ENCODE results near the gene EDNRA. TPM values are rescaled to one million over a fixed set of nuclear protein-coding genes. Genes with fewer than 3 reads are reported as not detected.

Gene EDNRA
- total RNA-seq, 1 experiment from 2014 or later, result not detected

- H3K4me3 ChIP-seq, result no peak overlapping the region
- peak overlapping the region; percentile 58 for H3K27ac ChIP-seq
- no peaks in the 10 kb centered on the region for H4K20me1 ChIP-seq (ENCODE audit: insufficient read depth)
- no peaks in the 10 kb centered on the region for H3K9me2 ChIP-seq (ENCODE audit: insufficient read depth)
- H3K27me3 ChIP-seq (ENCODE audit: insufficient read depth, low read depth), result no peaks in the 10 kb centered on the region
- ChIA-PET CTCF (no interaction called here), POLR2A (ENCODE audit: unreplicated experiment) (interaction anchor here (0.9 kb wide), 1 partner anchor 18 kb away, joined by 10 read pairs; no protein-coding TSS in a partner anchor)
- peaks cover 6% of the 10 kb centered on the region; the same call in 1 of the 2 replicates for H3K9me3 ChIP-seq (ENCODE audit: insufficient read depth, low read depth)
- no peak overlapping the region for H2AFZ ChIP-seq
- peaks cover 37% of the 10 kb centered on the region for H3K4me1 ChIP-seq (replicated peaks; ENCODE audit: insufficient read depth)
- no peak for DNase-seq
- intact Hi-C loops (cut with micrococcal nuclease; ENCODE audit: unreplicated experiment), result loop anchor here (1.0 kb wide), 1 partner anchor 16 kb away; no protein-coding TSS in a partner anchor
- no peaks in the 10 kb centered on the region for H3K36me3 ChIP-seq (ENCODE audit: low read depth)
- TF ChIP-seq, protein P1, sequence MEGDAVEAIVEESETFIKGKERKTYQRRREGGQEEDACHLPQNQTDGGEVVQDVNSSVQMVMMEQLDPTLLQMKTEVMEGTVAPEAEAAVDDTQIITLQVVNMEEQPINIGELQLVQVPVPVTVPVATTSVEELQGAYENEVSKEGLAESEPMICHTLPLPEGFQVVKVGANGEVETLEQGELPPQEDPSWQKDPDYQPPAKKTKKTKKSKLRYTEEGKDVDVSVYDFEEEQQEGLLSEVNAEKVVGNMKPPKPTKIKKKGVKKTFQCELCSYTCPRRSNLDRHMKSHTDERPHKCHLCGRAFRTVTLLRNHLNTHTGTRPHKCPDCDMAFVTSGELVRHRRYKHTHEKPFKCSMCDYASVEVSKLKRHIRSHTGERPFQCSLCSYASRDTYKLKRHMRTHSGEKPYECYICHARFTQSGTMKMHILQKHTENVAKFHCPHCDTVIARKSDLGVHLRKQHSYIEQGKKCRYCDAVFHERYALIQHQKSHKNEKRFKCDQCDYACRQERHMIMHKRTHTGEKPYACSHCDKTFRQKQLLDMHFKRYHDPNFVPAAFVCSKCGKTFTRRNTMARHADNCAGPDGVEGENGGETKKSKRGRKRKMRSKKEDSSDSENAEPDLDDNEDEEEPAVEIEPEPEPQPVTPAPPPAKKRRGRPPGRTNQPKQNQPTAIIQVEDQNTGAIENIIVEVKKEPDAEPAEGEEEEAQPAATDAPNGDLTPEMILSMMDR (conservative IDR thresholded peaks at IDR 0.05), result no peak
- no peak for TF ChIP-seq EZH2 (IDR thresholded peaks at IDR 0.05; ENCODE audit: low read depth)
- H3K79me2 ChIP-seq (ENCODE audit: low read depth), result no peaks in the 10 kb centered on the region
- H3K4me2 ChIP-seq, result peak overlapping the region; percentile 26
- peaks cover 22% of the 10 kb centered on the region for H3F3A ChIP-seq (ENCODE audit: insufficient read depth, low read depth)
- no TSS peak for BruUV-seq (replicated peaks)
These were observed 100.9 kb downstream of the EDNRA start for GRCh38 chr4:147581606-147582350.

- Histone ChIP-seq H3K9me3 (ENCODE audit: insufficient read depth, low read depth) (peaks cover 6% of the 10 kb centered on the region; the same call in 1 of the 2 replicates), H3K79me2 (ENCODE audit: low read depth) (no peaks in the 10 kb centered on the region), H3K4me2 (peak overlapping the region; percentile 26), H3K27me3 (ENCODE audit: insufficient read depth, low read depth) (no peaks in the 10 kb centered on the region), H3K4me1 (replicated peaks; ENCODE audit: insufficient read depth) (peaks cover 32% of the 10 kb centered on the region), H4K20me1 (ENCODE audit: insufficient read depth) (no peaks in the 10 kb centered on the region), H3K27ac (peak overlapping the region; percentile 58), H3K9me2 (ENCODE audit: insufficient read depth) (no peaks in the 10 kb centered on the region), H3K36me3 (ENCODE audit: low read depth) (no peaks in the 10 kb centered on the region), H3K4me3 (no peak overlapping the region), H3F3A (ENCODE audit: insufficient read depth, low read depth) (peaks cover 15% of the 10 kb centered on the region), H2AFZ (no peak overlapping the region)
- no TSS peak for BruUV-seq (replicated peaks)
- DNase-seq, result peak; percentile 48 to 82
- ChIA-PET CTCF (no interaction called here), POLR2A (ENCODE audit: unreplicated experiment) (interaction anchor here (0.5 to 0.9 kb wide), 2 partner anchors 17 to 1407 kb away, joined by 3 to 10 read pairs; no protein-coding TSS in a partner anchor)
- TF ChIP-seq EZH2 (IDR thresholded peaks at IDR 0.05; ENCODE audit: low read depth), result no peak
- TF ChIP-seq, protein P1 (conservative IDR thresholded peaks at IDR 0.05), result no peak
- intact Hi-C loops (cut with micrococcal nuclease; ENCODE audit: unreplicated experiment), result loop anchor here (1.0 kb wide), 1 partner anchor 15 kb away; no protein-coding TSS in a partner anchor
These were observed 101.6 kb downstream of the EDNRA start for GRCh38 chr4:147582386-147583060.

- H3K36me3 ChIP-seq (ENCODE audit: low read depth), result no peaks in the 10 kb centered on the region
- peaks cover 6% of the 10 kb centered on the region; the same call in 1 of the 2 replicates for H3F3A ChIP-seq (ENCODE audit: insufficient read depth, low read depth)
- BruUV-seq (replicated peaks), result no TSS peak
- H3K27ac ChIP-seq, result no peak overlapping the region
- no peak overlapping the region for H3K4me3 ChIP-seq
- H3K4me2 ChIP-seq, result no peak overlapping the region
- ChIA-PET CTCF (no interaction called here), POLR2A (ENCODE audit: unreplicated experiment) (no interaction called here)
- H3K4me1 ChIP-seq (replicated peaks; ENCODE audit: insufficient read depth), result peaks cover 21% of the 10 kb centered on the region
- no peak overlapping the region for H2AFZ ChIP-seq
- peaks cover 1% of the 10 kb centered on the region; the same call in 1 of the 2 replicates for H3K9me3 ChIP-seq (ENCODE audit: insufficient read depth, low read depth)
- no peaks in the 10 kb centered on the region for H3K79me2 ChIP-seq (ENCODE audit: low read depth)
- TF ChIP-seq EZH2 (IDR thresholded peaks at IDR 0.05; ENCODE audit: low read depth), result no peak
- TF ChIP-seq, protein P1 (conservative IDR thresholded peaks at IDR 0.05), result no peak
- intact Hi-C loops (cut with micrococcal nuclease; ENCODE audit: unreplicated experiment), result no loop called here
- no peak for DNase-seq
- no peaks in the 10 kb centered on the region for H4K20me1 ChIP-seq (ENCODE audit: insufficient read depth)
- H3K27me3 ChIP-seq (ENCODE audit: insufficient read depth, low read depth), result no peaks in the 10 kb centered on the region
- no peaks in the 10 kb centered on the region for H3K9me2 ChIP-seq (ENCODE audit: insufficient read depth)
These were observed 103.0 kb downstream of the EDNRA start for GRCh38 chr4:147583876-147584275.
